Fibroblast of mammary gland (primary cell): Measurements from ENCODE around the gene ATP2B3.

Source experiments
- DNase-seq: peaks from one replicate; pipeline ENCODE4 v3.0.0-alpha.2; 2010; ENCODE audit warnings: low read depth
- H3K4me3 ChIP-seq: 2 replicates; pipeline ENCODE4 v1.5.1; 2011; ENCODE audit warnings: low read depth, mild to moderate bottlenecking, low read length, moderate library complexity; ENCODE audit not compliant: control insufficient read depth
- CTCF ChIP-seq: conservative IDR thresholded peaks from 2 replicates; pipeline ENCODE4 v1.5.1; 2011; ENCODE audit warnings: low read depth, low read length, inconsistent platforms; ENCODE audit not compliant: control insufficient read depth, insufficient read depth

Gene ATP2B3

GRCh38 chrX:153551135-153551534, 33.7 kb downstream of the ATP2B3 start:
- peak; percentile 55 for DNase-seq
- H3K4me3 ChIP-seq = no peak overlapping the region
- no peak for TF ChIP-seq CTCF

GRCh38 chrX:153554519-153555167, 37.2 kb downstream of the ATP2B3 start:
- peak; percentile 45 for DNase-seq
- TF ChIP-seq CTCF = peak; percentile 69
- H3K4me3 ChIP-seq = no peak overlapping the region

GRCh38 chrX:153556767-153557166, 39.3 kb downstream of the ATP2B3 start:
- TF ChIP-seq CTCF = no peak
- no peak overlapping the region for H3K4me3 ChIP-seq
- no peak for DNase-seq

GRCh38 chrX:153557618-153558355, 40.3 kb downstream of the ATP2B3 start:
- H3K4me3 ChIP-seq = no peak overlapping the region
- no peak for DNase-seq
- TF ChIP-seq CTCF = no peak

- peak; percentile 18 for DNase-seq
- H3K4me3 ChIP-seq = no peak overlapping the region
- TF ChIP-seq CTCF = no peak
Observed at GRCh38 chrX:153560000-153560399, 42.6 kb downstream of the ATP2B3 start.

- H3K4me3 ChIP-seq = no peak overlapping the region
- TF ChIP-seq CTCF = no peak
Observed at GRCh38 chrX:153560466-153560865, 43.0 kb downstream of the ATP2B3 start.

More at GRCh38 chrX:153560466-153560865, 43.0 kb downstream of the ATP2B3 start:
- DNase-seq = no peak
